Kidney epithelial cell (primary cell): ENCODE measurements around the gene DST. TPM values are rescaled to one million over a fixed set of nuclear protein-coding genes. Genes with fewer than 3 reads are reported as not detected.
"Not testable (repeated sequence)": the region's sequence is repeated elsewhere in the genome, so short reads cannot be mapped to it uniquely, and the experiment has no call there.

Experiments used
- DNase-seq: peaks from one replicate; pipeline ENCODE4 v3.0.0-alpha.2; 2010; ENCODE audit warnings: low read depth
- H3K27me3 ChIP-seq: 2 replicates; pipeline ENCODE4 v1.6.0; 2011; ENCODE audit warnings: low read length; ENCODE audit not compliant: control insufficient read depth, insufficient read depth
- H3K36me3 ChIP-seq: 2 replicates; pipeline ENCODE4 v1.5.1; 2011; ENCODE audit warnings: low read length; ENCODE audit not compliant: control insufficient read depth, insufficient read depth
- H3K4me3 ChIP-seq: 2 replicates; pipeline ENCODE4 v1.5.1; 2011; ENCODE audit warnings: low read depth, mild to moderate bottlenecking, control low read depth, low read length
- CTCF ChIP-seq: IDR thresholded peaks from 2 replicates; pipeline ENCODE4 v1.5.1; 2011; ENCODE audit warnings: mild to moderate bottlenecking, moderate library complexity, low read length, control low read depth, inconsistent platforms; ENCODE audit not compliant: insufficient read depth, poor library complexity, severe bottlenecking
- total RNA-seq: library from RNA; depleted of rRNA; stranded (reverse); fragments of >200 nt; gene quantifications from 2 replicates; pipeline ENCODE4 v1.2.3, GENCODE V29; 2015

Gene DST
- total RNA-seq, 1 donor from 2014 or later: 91.3 TPM

DNA sequence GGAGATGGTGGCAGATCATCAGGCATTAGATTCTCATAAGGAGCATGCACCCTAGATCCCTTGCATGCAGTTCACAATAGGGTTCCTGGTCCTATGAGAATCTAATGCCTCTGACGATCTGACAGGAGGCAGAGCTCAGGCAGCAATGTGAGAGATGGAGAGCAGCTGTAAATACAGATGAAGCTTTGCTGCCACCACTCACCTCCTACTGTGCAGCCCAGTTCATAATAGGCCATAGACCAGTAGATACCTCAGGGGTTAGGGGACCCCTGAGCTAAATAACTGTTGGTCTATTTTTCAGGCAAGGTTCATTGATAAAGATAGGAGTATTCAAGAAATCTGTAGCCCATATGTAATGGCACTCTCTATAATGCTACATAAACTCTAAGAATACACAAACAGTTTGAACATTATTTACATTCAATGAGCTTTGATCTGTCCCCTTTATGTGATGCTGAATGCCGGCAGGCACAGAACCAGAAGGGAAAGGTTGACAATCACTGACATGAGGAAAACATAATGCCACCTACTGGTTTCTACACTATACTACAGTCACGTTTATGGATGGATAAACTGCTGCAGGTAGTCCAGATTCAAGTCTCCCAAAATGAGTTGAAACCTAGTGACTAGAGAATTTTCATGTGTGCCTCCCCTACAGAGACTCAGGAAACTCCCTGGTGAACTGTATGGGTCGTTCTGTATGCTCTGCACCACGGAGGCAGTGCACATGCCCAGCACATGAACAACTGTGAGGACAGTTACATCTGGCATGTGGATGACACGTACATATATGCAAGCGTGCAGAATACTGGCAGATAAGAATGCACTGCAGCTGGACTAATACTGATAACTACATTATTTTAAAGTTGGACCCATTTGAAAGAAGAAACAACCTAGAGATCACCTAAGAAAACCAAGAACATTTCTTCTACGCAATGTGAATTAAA lies 72.0 kb downstream of the DST start:
- Histone ChIP-seq H3K4me3 (no peak overlapping the region), H3K27me3 (no peaks in the 10 kb centered on the region), H3K36me3 (no peaks in the 10 kb centered on the region)
- DNase-seq: no peak
- TF ChIP-seq CTCF: peak; percentile 55

- H3K4me3 ChIP-seq: no peak overlapping the region
- no peak for DNase-seq
- TF ChIP-seq CTCF: no peak
- no peaks in the 10 kb centered on the region for H3K27me3 ChIP-seq
- H3K36me3 ChIP-seq: no peaks in the 10 kb centered on the region
Observed at GRCh38 chr6:56567501-56567900, 75.2 kb downstream of the DST start.

GRCh38 chr6:56562730-56563129 lies 80.0 kb downstream of the DST start:
- not testable (repeated sequence) for H3K27me3 ChIP-seq, DNase-seq, H3K36me3 ChIP-seq, H3K4me3 ChIP-seq

DNA sequence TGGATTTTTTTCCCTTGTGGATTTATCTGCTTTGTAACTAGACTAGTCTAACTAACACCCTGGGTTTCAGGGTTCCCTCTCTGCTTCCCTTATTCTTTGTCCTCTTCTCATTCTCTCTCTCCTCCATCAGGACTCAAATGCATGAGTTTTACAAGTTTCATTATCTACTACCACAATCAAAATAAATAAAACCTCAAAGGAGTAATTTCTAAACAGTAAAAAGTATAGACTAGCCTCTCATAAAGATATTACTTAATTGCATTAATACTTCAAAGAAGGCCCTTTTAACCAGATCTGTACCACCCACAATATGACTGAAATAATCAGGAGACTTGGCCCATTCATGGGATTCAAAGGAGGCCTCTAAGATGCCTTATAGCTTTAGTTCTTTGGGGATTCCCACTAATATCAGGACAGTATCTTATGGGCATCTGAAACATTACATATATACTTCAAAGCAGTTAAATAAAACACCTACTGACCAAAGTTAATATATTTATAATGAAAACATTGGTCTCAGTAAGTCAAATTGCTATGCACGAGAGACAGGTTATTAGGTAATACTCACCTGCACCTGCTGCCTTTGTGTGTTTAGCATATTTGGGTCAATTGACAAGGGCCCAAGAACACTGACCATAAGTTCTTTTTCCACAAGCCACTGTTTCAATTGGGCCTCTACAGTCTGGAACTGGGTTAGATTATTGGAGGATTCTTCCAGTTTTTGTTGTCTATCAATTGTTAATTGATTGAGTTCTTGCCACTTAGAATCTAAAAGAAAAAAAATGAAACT lies 85.7 kb downstream of the DST start:
- DNase-seq: no peak
- Histone ChIP-seq H3K27me3 (no peaks in the 10 kb centered on the region), H3K36me3 (no peaks in the 10 kb centered on the region), H3K4me3 (no peak overlapping the region)
- no peak for TF ChIP-seq CTCF

DNA sequence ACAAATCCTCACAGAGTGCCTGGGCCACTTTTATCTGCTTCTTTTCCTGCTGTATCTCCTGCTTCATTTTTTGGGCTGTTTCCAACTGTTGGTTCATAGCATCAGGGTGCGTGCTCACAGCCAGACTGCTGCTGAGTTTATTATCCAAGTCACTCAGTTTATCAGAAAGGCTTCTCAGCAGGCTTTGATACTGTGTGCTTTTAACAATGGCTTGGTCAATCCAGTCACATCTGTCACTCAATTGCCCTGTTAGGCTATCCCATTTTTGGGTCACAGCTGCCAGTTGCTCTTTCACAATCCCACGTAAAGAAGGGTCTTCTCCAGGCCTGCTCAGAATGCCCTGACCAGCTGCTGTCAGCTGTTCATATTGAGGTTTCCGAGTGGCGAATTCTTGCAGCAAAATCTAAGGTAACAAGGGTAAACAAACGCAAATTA lies 87.2 kb downstream of the DST start:
- DNase-seq: no peak
- Histone ChIP-seq H3K4me3 (no peak overlapping the region), H3K27me3 (no peaks in the 10 kb centered on the region), H3K36me3 (no peaks in the 10 kb centered on the region)
- no peak for TF ChIP-seq CTCF
